Measurements from ENCODE around the gene ADNP. TPM values are rescaled to one million over a fixed set of nuclear protein-coding genes. Genes with fewer than 3 reads are reported as not detected.

The ADNP gene
- total RNA-seq, 1 experiment from 2014 or later, result 27.5 TPM

- H3K4me1 ChIP-seq (ENCODE audit: insufficient read depth, low read length), result no peaks in the 10 kb centered on the region
- ATAC-seq, result no peak
- intact Hi-C loops (cut with micrococcal nuclease), result no loop called here
- H3K36me3 ChIP-seq (ENCODE audit: low read depth, low read length), result peaks cover 53% of the 10 kb centered on the region
- H3K4me3 ChIP-seq (ENCODE audit: low read length), result no peak overlapping the region
- H3K27ac ChIP-seq (ENCODE audit: low read length), result no peak overlapping the region
- H3K9ac ChIP-seq (ENCODE audit: low read length), result no peak overlapping the region
- no peaks in the 10 kb centered on the region for H3F3A ChIP-seq (ENCODE audit: low read length, unreplicated experiment)
- no peaks in the 10 kb centered on the region for H3K9me2 ChIP-seq (replicated peaks; ENCODE audit: low read length)
- peaks cover 59% of the 10 kb centered on the region for H4K20me1 ChIP-seq (ENCODE audit: low read length)
- no peaks in the 10 kb centered on the region for H3K9me3 ChIP-seq (ENCODE audit: low read length)
- H3K4me2 ChIP-seq (ENCODE audit: low read length), result no peak overlapping the region
- H2AFZ ChIP-seq (ENCODE audit: low read length), result no peak overlapping the region
- DNase-seq, result no peak
- CTCF ChIA-PET, result no interaction called here
- TF ChIP-seq EZH2phosphoT487 (IDR thresholded peaks at IDR 0.05; ENCODE audit: borderline replicate concordance, low read length), result no peak
- no peak for TF ChIP-seq CTCF (conservative IDR thresholded peaks at IDR 0.05; ENCODE audit: low read depth, low read length)
- no peaks in the 10 kb centered on the region for H3K27me3 ChIP-seq (ENCODE audit: low read length)
- POLR2A ChIA-PET (ENCODE audit: unreplicated experiment), result no interaction called here
- no TSS peak for BruUV-seq (replicated peaks)
- peaks cover 79% of the 10 kb centered on the region for H3K79me2 ChIP-seq (ENCODE audit: low read length)
Measured at GRCh38 chr20:50903353-50904051, 27.7 kb downstream of the ADNP start.

GRCh38 chr20:50901301-50901700, 29.9 kb downstream of the ADNP start:
- Histone ChIP-seq H3K79me2 (ENCODE audit: low read length) (peaks cover 62% of the 10 kb centered on the region), H3K9ac (ENCODE audit: low read length) (no peak overlapping the region), H3K4me1 (ENCODE audit: insufficient read depth, low read length) (no peaks in the 10 kb centered on the region), H3K9me3 (ENCODE audit: low read length) (no peaks in the 10 kb centered on the region), H3K36me3 (ENCODE audit: low read depth, low read length) (peaks cover 64% of the 10 kb centered on the region), H3K27ac (ENCODE audit: low read length) (no peak overlapping the region), H2AFZ (ENCODE audit: low read length) (no peak overlapping the region), H3K4me2 (ENCODE audit: low read length) (no peak overlapping the region), H3K27me3 (ENCODE audit: low read length) (no peaks in the 10 kb centered on the region), H3K4me3 (ENCODE audit: low read length) (no peak overlapping the region), H4K20me1 (ENCODE audit: low read length) (peaks cover 50% of the 10 kb centered on the region), H3F3A (ENCODE audit: low read length, unreplicated experiment) (no peaks in the 10 kb centered on the region), H3K9me2 (replicated peaks; ENCODE audit: low read length) (no peaks in the 10 kb centered on the region)
- ChIA-PET POLR2A (ENCODE audit: unreplicated experiment) (no interaction called here), CTCF (no interaction called here)
- TF ChIP-seq EZH2phosphoT487 (IDR thresholded peaks at IDR 0.05; ENCODE audit: borderline replicate concordance, low read length), result no peak
- TF ChIP-seq CTCF (conservative IDR thresholded peaks at IDR 0.05; ENCODE audit: low read depth, low read length), result no peak
- no peak for TF ChIP-seq EZH2 (IDR thresholded peaks at IDR 0.05; ENCODE audit: low read length, unreplicated experiment)
- BruUV-seq (replicated peaks), result no TSS peak
- no peak for DNase-seq
- no peak for ATAC-seq
- intact Hi-C loops (cut with micrococcal nuclease), result no loop called here

- POLR2A ChIA-PET (ENCODE audit: unreplicated experiment), result interaction anchor here (0.6 kb wide), 1 partner anchor 121 kb away, joined by 5 read pairs; no protein-coding TSS in a partner anchor
- peak; percentile 26 for DNase-seq
- H3K9ac ChIP-seq (ENCODE audit: low read length), result no peak overlapping the region
- ATAC-seq, result no peak
- no peaks in the 10 kb centered on the region for H3K9me2 ChIP-seq (replicated peaks; ENCODE audit: low read length)
- H3K79me2 ChIP-seq (ENCODE audit: low read length), result peaks cover 51% of the 10 kb centered on the region
- no peaks in the 10 kb centered on the region for H3K27me3 ChIP-seq (ENCODE audit: low read length)
- CTCF ChIA-PET, result no interaction called here
- no peaks in the 10 kb centered on the region for H3K4me1 ChIP-seq (ENCODE audit: insufficient read depth, low read length)
- H2AFZ ChIP-seq (ENCODE audit: low read length), result no peak overlapping the region
- peaks cover 45% of the 10 kb centered on the region for H4K20me1 ChIP-seq (ENCODE audit: low read length)
- H3K27ac ChIP-seq (ENCODE audit: low read length), result no peak overlapping the region
- H3K4me3 ChIP-seq (ENCODE audit: low read length), result no peak overlapping the region
- intact Hi-C loops (cut with micrococcal nuclease), result no loop called here
- peaks cover 66% of the 10 kb centered on the region for H3K36me3 ChIP-seq (ENCODE audit: low read depth, low read length)
- no peaks in the 10 kb centered on the region for H3F3A ChIP-seq (ENCODE audit: low read length, unreplicated experiment)
- BruUV-seq (replicated peaks), result no TSS peak
- H3K9me3 ChIP-seq (ENCODE audit: low read length), result no peaks in the 10 kb centered on the region
- no peak overlapping the region for H3K4me2 ChIP-seq (ENCODE audit: low read length)
- no peak for TF ChIP-seq CTCF (conservative IDR thresholded peaks at IDR 0.05; ENCODE audit: low read depth, low read length)
- no peak for TF ChIP-seq EZH2 (IDR thresholded peaks at IDR 0.05; ENCODE audit: low read length, unreplicated experiment)
- no peak for TF ChIP-seq EZH2phosphoT487 (IDR thresholded peaks at IDR 0.05; ENCODE audit: borderline replicate concordance, low read length)
Measured at GRCh38 chr20:50900261-50900660, 31.0 kb downstream of the ADNP start.
